ENCODE results near the gene SLC26A1. TPM values are rescaled to one million over a fixed set of nuclear protein-coding genes. Genes with fewer than 3 reads are reported as not detected.

The SLC26A1 gene
- total and polyA plus RNA-seq, 7 donors = 1.1 TPM; not detected in 6

DNA sequence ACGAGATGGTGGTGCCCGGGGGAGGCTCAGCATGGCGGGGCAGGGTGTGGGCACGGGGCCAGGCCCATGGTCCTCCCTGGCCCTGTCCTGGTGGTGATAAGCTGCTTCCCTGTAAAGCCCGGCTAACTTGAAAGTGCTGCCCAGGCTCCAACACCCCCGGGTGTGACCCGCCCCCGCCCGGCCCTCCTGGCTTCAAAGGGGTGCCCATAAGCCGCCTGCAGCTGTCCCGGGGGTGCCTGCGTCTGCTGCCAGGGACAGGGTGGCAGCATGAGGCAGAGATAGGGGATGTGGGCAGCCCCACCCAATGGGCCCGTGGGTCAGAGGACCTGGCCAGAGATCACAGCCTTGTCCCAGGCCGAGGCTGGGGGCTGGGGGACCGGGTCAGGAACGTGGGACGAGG, 36.3 kb upstream of the SLC26A1 start:
- H3K27me3 ChIP-seq = peaks cover 0 to 68% (median 44%) of the 10 kb centered on the region in 3 donors
- intact Hi-C loops (cut with DNase I) = no loop called here

DNA sequence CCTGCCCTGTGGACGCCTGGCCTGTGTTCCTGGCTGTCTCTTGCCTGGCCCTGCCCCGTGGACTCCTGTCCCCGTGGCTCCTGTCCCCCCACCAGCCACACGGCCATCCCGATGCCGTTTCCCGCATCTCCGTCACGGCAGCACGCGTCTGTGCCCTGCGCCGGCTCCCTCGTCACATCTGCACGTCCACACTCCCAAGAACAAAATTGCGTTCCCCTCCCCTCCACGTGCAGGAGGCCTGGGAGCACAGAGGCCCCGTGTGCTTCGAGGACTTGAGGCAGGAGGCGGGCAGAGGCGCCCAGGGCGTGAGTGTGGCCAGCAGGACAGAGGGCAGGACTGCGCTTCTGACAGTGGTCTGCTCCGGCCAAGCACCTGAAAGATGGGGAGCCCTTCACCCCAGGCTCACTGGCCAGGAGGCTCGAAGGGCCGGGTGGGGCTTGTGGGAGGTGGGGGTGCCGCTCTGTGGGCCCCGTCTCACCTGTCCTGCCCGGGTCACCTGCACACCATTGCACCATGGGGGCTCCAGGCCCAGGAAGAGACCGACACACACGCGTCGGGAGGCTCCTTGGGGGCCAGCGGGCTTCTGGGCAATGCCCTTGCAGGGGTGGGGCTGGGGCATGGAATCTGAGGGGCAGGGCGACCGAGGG, 35.5 kb upstream of the SLC26A1 start:
- peaks cover 0 to 64% (median 44%) of the 10 kb centered on the region in 3 donors for H3K27me3 ChIP-seq
- peaks cover 0 to 11% (median 1%) of the 10 kb centered on the region in 4 donors for H3K36me3 ChIP-seq
- TF ChIP-seq, protein P1, sequence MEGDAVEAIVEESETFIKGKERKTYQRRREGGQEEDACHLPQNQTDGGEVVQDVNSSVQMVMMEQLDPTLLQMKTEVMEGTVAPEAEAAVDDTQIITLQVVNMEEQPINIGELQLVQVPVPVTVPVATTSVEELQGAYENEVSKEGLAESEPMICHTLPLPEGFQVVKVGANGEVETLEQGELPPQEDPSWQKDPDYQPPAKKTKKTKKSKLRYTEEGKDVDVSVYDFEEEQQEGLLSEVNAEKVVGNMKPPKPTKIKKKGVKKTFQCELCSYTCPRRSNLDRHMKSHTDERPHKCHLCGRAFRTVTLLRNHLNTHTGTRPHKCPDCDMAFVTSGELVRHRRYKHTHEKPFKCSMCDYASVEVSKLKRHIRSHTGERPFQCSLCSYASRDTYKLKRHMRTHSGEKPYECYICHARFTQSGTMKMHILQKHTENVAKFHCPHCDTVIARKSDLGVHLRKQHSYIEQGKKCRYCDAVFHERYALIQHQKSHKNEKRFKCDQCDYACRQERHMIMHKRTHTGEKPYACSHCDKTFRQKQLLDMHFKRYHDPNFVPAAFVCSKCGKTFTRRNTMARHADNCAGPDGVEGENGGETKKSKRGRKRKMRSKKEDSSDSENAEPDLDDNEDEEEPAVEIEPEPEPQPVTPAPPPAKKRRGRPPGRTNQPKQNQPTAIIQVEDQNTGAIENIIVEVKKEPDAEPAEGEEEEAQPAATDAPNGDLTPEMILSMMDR (IDR thresholded peaks at IDR 0.05) = no peak
- no peak for TF ChIP-seq POLR2A (IDR thresholded peaks at IDR 0.05)
- TF ChIP-seq EP300 (IDR thresholded peaks at IDR 0.05) = no peak
- no peak for DNase-seq
- no peak overlapping the region for H3K27ac ChIP-seq
- H3K4me1 ChIP-seq = peaks cover 0 to 5% (median 3%) of the 10 kb centered on the region in 4 donors
- no peak overlapping the region for H3K4me3 ChIP-seq
- H3K9me3 ChIP-seq = no peaks in the 10 kb centered on the region
- WGBS, 2 donors = 57 to 78% methylated on average over 36 of the region's 36 CpGs
- intact Hi-C loops (cut with DNase I) = no loop called here

More for the DNA sequence above, 36.3 kb upstream of the SLC26A1 start:
- no peaks in the 10 kb centered on the region for H3K9me3 ChIP-seq
- TF ChIP-seq POLR2A (IDR thresholded peaks at IDR 0.05) = no peak
- H3K27ac ChIP-seq = no peak overlapping the region
- no peak for DNase-seq
- 15 to 63% methylated on average over 17 of the region's 17 CpGs for WGBS, 2 donors
- no peak overlapping the region for H3K4me3 ChIP-seq
- peaks cover 0 to 7% (median under 1%) of the 10 kb centered on the region in 4 donors for H3K36me3 ChIP-seq
- H3K4me1 ChIP-seq = peaks cover 0 to 11% (median 11%) of the 10 kb centered on the region in 4 donors

DNA sequence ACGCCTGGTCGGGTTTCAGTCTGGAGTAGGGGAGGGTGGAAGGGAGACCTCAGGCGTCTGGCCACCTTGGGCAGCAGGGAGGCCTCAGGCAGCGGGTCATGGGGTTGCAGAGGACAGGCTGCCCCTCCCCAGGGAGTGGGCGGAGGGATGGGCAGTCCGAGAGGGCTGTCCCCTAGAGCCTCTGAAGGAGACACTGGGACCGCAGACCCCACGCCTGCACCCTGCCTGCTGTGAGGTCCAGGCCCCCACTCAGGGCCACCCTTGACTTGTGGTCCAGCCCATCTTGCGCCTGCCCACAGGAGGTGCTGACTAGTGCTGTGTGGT, 34.7 kb upstream of the SLC26A1 start:
- WGBS, 2 donors = 48 to 69% methylated on average over 9 of the region's 9 CpGs
- H3K36me3 ChIP-seq = peaks cover 0 to 11% (median 1%) of the 10 kb centered on the region in 4 donors
- no peak for TF ChIP-seq POLR2AphosphoS5 (IDR thresholded peaks at IDR 0.05)
- TF ChIP-seq EP300 (IDR thresholded peaks at IDR 0.05) = no peak
- TF ChIP-seq, protein P1 (IDR thresholded peaks at IDR 0.05) = no peak
- no peak for TF ChIP-seq POLR2A (IDR thresholded peaks at IDR 0.05)
- H3K27me3 ChIP-seq = peaks cover 0 to 56% (median 44%) of the 10 kb centered on the region in 3 donors
- no peaks in the 10 kb centered on the region for H3K9me3 ChIP-seq
- H3K4me1 ChIP-seq = no peaks in the 10 kb centered on the region
- H3K4me3 ChIP-seq = no peak overlapping the region
- intact Hi-C loops (cut with DNase I) = no loop called here
- H3K27ac ChIP-seq = no peak overlapping the region
- no peak for DNase-seq

DNA sequence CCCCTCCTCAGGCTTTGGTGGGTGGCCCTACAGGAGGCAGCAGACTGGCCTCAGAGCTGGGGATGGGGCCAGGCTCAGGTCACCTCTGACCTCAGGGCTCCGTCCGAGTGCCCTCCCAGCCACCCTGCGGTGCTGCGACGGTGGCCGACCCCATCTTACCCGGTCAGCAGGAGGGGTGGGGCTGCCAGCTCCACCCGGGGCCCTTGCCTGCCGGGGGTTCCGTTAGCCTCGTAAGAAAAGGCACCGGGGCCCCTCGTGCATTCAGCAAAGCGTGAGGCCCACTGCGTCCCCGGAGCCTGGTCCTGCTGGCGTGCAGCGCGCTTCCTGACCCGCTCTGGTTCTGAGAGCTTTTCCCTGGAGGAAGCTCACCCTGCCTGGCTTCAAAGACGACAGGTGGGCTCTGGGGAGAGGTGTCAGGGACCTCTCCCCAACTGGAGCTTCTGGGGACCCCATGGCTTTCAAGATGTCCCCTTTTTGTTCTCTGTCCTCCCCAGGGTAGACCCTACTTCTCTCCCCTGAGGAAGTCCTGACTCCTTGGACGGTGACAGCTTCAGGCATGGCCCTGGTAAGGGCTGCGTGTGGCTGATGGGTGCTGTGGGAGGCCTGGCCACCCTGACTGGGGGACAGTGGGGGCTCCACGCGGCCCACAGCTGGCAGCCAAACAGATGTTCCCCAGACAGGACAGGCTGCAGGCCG, 34.2 kb upstream of the SLC26A1 start:
- H3K27me3 ChIP-seq = peaks cover 0 to 51% (median 40%) of the 10 kb centered on the region in 3 donors
- intact Hi-C loops (cut with DNase I) = no loop called here
- TF ChIP-seq EP300 (IDR thresholded peaks at IDR 0.05) = no peak
- TF ChIP-seq POLR2A (IDR thresholded peaks at IDR 0.05) = no peak
- TF ChIP-seq, protein P1 (IDR thresholded peaks at IDR 0.05) = no peak
- no peak for TF ChIP-seq POLR2AphosphoS5 (IDR thresholded peaks at IDR 0.05)
- H3K4me3 ChIP-seq = no peak overlapping the region
- H3K27ac ChIP-seq = no peak overlapping the region
- no peaks in the 10 kb centered on the region for H3K9me3 ChIP-seq
- DNase-seq = no peak
- H3K36me3 ChIP-seq = peaks cover 0 to 11% (median 1%) of the 10 kb centered on the region in 4 donors
- no peaks in the 10 kb centered on the region for H3K4me1 ChIP-seq
- 47 to 73% methylated on average over 26 of the region's 26 CpGs for WGBS, 2 donors

DNA sequence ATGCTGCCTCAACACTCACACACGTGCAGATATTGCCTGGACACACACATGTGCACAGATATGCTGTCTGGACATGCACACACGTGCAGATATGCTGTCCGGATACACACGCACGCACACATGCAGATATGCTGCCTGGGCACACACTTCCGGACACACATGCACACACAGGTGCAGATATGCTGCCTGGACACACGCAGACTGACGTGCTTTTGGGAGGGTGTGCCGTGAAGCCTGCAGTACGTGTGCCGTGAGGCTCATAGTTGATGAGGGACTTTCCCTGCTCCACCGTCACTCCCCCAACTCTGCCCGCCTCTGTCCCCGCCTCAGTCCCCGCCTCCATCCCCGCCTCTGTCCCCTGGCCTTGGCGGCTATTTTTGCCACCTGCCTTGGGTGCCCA, 32.9 kb upstream of the SLC26A1 start:
- Histone ChIP-seq H3K4me3 (no peak overlapping the region), H3K27ac (no peak overlapping the region), H3K4me1 (no peaks in the 10 kb centered on the region), H3K9me3 (no peaks in the 10 kb centered on the region), H3K36me3 (peaks cover 0 to 11% (median 1%) of the 10 kb centered on the region in 4 donors), H3K27me3 (peaks cover 0 to 38% (median 33%) of the 10 kb centered on the region in 3 donors)
- 22 to 40% methylated on average over 17 of the region's 17 CpGs for WGBS, 2 donors
- intact Hi-C loops (cut with DNase I) = no loop called here
- DNase-seq = no peak
- TF ChIP-seq POLR2AphosphoS5 (IDR thresholded peaks at IDR 0.05) (no peak), POLR2A (IDR thresholded peaks at IDR 0.05) (no peak), EP300 (IDR thresholded peaks at IDR 0.05) (no peak)
- TF ChIP-seq, protein P1 (IDR thresholded peaks at IDR 0.05) = no peak
